Ovary (tissue), 3 donors: ENCODE data around the gene SPAG4.

Source experiments
- POLR2A ChIP-seq: fragments of 450-650 bp; IDR thresholded peaks from one replicate; pipeline ENCODE4 v1.6.1; 2017; ENCODE audit warnings: antibody characterized with exemption, mild to moderate bottlenecking, moderate library complexity
- TF ChIP-seq, protein P1 (sequence below), 3 donors: fragments of 450-650 bp in 2 of 3; fragments of 200-600 bp in 1 of 3; IDR thresholded peaks; one replicate each; pipeline versions ENCODE4 v1.5.1 to v1.8.0; 2016 to 2022; ENCODE audit warnings: antibody characterized with exemption in 3 of 3, mild to moderate bottlenecking in 1 of 3
- donor health status: DM: no; HTN: no; CAD: no.

DNA sequence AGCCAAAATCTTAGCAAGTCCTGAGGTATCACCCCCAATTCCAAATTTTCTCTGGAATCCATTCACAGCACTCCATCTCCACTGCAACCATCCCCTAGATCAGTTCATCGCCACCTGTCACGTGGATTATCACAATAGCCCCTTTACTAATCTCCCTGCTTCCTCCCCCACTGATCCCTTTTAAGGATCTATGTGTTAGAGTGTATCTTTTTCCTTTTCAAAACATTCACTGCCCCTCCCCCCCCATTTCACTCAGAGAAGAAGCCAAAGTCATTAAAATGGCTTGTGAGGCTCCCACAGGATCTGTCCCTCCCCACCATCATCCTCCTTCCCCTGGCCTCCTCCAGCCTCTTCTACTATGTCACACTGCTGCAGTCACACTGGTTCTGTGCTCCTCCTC is 18.4 kb upstream of the SPAG4 start:
- TF ChIP-seq, protein P1, sequence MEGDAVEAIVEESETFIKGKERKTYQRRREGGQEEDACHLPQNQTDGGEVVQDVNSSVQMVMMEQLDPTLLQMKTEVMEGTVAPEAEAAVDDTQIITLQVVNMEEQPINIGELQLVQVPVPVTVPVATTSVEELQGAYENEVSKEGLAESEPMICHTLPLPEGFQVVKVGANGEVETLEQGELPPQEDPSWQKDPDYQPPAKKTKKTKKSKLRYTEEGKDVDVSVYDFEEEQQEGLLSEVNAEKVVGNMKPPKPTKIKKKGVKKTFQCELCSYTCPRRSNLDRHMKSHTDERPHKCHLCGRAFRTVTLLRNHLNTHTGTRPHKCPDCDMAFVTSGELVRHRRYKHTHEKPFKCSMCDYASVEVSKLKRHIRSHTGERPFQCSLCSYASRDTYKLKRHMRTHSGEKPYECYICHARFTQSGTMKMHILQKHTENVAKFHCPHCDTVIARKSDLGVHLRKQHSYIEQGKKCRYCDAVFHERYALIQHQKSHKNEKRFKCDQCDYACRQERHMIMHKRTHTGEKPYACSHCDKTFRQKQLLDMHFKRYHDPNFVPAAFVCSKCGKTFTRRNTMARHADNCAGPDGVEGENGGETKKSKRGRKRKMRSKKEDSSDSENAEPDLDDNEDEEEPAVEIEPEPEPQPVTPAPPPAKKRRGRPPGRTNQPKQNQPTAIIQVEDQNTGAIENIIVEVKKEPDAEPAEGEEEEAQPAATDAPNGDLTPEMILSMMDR (IDR thresholded peaks at IDR 0.05): no peak
- TF ChIP-seq POLR2A: no peak
